Glomerular endothelial cell (primary cell): ENCODE results near the gene CNDP2. TPM values are rescaled to one million over a fixed set of nuclear protein-coding genes. Genes with fewer than 3 reads are reported as not detected.
"Not testable (repeated sequence)": the region's sequence is repeated elsewhere in the genome, so short reads cannot be mapped to it uniquely, and the experiment has no call there.

Experiments
- DNase-seq: peaks from one replicate; pipeline ENCODE4 v3.0.0-alpha.2; 2011; ENCODE audit warnings: low read depth, low spot score; ENCODE audit errors: extremely low read depth
- total RNA-seq: library from RNA; depleted of rRNA; stranded (reverse); fragments of >200 nt; gene quantifications from 2 replicates; pipeline ENCODE4 v1.2.3, GENCODE V29; 2015

The CNDP2 gene
- total RNA-seq, 1 donor from 2014 or later: 126 TPM

DNA sequence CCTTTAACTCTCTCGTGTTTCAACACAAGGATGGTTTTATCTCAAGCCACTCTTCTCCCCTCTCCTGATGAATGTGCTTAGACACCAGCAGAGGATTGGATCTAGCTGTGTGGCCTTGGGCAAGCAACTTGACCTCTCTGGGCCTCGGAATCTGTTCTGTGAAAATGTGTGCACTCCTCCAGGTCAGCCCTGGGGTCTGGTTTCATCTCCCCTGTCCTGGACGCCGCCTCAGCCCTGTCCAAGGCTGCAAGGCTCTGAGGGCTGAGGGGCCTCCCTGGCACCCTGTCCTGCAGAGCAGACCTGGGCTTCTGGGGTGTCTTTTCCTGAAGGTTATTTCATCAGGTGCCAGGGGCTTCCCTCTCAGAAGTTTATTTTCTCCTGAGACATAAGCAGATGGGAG, 66.6 kb downstream of the CNDP2 start:
- no peak for DNase-seq

DNA sequence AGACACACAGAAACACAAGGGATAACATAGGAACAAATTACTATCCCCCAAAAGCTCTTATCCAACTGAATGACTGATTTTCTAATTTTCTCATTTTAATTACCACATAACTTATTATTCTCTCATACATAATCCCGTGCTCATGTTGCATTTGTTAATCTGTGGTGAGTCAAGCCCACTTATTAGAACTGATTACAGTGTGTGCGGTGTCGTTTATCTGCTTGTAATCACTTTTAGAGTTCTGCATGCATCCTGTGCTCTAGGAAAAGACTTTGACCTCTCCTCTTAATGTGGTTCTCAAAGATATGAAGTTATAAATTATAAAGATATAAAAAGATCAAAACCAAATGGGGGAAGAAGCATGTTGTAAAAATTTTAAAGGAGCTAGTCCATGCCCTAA, 67.8 kb downstream of the CNDP2 start:
- no peak for DNase-seq

DNA sequence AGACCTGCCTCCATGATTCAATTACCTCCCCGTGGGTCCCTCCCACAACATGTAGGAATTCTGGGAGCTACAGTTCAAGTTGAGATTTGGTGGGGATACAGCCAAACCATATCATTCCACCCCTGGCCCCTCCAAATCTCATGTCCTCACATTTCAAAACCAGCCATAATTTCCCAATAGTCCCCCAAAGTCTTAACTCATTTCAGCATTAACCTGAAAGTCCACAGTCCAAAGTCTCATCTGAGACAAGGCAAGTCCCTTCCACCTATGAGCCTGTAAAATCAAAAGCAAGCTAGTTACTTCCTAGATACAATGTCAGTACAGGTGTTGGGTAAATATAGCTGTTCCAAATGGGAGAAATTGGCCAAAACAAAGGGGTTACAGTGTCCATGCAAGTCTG, 69.0 kb downstream of the CNDP2 start:
- not testable (repeated sequence) for DNase-seq

DNA sequence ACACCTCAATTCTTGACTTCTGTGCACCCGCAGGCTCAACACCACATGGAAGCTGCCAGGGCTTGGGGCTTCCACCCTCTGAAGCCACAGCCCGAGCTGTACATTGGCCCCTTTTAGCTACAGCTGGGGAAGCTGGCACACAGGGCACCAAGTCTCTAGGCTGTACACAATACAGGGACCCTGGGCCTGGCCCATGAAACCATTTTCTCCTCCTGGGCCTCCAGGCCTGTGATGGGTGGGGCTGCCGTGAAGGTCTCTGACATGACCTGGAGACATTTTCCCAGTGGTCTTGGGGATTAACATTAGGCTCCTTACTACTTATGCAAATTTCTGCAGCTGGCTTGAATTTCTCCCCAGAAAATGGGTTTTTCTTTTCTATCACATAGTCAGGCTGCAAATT, 69.8 kb downstream of the CNDP2 start:
- DNase-seq: not testable (repeated sequence)

DNA sequence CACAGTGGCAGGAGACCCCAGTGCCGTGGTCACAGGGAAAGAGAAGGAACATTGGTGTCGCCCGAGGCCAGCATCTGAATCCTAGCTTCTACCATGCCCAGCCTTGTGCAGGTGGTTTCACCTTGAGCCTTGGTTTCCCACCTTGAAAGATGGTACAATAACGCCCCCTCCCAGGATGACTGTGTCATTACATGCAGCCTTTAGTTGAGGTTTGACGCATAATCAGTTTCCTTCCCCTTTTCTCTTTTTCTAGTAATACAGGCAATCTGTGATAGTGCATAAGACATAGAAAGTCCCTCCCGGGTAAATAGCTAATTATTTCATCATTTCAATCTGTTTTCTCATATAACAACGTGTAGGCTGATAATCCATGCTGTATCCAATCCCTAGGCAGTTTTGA, 71.7 kb downstream of the CNDP2 start:
- no peak for DNase-seq

DNA sequence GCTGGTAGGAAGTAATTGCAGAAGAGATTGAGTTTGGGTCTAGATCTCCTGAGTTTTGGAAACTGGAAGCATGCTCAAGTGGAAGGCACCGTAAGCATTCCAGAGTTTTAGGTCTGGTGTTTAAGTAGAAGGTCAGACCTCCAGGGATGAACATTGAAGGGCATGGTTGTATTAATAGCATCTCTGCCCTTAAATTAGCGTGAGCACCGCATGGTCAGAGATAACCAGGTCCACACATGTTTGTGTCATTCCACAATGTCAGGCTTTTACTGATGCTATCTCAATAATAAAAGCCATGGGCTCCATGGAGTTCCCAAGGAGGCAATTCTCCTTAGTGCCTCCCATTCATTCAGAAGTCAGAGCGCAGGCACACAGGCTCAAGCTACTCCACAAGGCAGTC, 73.2 kb downstream of the CNDP2 start:
- no peak for DNase-seq

DNA sequence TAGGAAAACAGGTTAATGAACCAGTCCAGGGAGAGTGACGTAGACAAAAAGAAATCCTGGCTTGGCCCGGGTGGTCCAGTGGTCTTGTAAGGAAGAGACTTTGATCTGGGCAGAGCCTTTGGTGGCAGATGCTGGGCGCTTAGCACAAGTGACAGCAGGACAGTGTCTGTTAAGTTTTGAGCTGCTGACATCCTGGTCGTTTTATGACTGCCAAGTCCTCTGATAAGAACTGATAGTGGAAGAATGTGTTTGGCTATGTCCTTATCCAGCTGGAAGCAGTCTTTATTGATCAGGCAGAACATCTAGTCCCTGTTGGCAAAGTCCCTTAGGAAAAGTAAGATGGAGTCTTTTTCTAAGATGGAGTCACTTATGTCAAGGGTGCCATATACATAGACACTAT, 74.1 kb downstream of the CNDP2 start:
- no peak for DNase-seq

DNA sequence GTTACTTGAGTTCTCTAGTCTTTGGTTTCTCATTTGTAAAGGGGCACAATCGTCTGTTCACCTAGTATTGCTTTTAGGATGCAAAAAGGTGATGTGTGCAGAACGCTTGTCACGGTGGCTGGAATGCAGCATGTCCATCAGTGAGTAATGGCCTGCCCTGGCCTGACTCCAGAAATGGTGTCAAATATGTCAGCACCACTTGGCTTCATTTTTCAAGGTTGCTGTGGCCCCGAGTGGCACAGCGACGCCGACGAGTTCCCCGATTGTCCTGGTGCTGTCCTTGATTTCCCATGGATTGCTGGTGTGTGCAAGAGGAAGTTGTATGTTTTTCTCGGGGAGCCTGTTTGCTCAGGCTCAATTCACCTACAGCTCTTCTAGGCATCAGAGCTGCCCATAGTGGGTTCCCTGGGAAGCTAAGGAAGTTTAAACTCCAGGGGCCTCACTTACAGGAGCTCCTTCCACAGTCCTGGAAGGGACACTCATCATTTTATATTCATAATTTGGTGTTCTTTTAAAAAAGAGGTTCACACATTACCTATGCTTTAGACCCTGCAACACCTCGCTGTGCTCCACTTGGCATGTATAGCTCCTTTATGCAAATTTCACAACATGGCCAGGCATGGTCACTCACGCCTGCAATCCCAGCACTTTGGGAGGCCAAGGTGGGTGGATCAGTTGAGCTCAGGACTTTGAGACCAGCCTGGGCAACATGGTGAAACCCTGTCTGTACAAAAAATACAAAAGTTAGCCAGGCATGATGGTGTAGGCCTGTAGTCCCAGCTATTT, 75.9 kb downstream of the CNDP2 start:
- DNase-seq: no peak

DNA sequence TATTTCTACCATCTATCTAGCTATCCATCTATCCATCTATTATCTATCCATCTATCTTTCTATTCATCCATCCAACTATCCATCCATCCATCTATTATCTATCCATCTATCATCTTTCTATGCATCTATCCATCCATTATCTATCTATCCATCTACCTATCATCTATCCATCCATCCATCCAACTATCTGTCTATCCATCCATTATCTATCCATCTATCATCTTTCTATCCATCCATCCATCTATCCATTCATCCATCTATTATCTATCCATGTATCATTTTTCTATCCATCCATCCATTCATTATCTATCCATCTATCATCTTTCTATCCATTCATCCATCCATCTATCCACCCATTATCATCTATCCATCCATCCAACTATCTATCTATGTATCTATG, 76.9 kb downstream of the CNDP2 start:
- no peak for DNase-seq

Other genes with a start within 250 kb of the CNDP2 start
- 78.1 and 133 TPM in 2 replicates for gene CYB5A, start 204.4 kb upstream of the CNDP2 start, total RNA-seq
- gene C18orf63, start 180.5 kb upstream of the CNDP2 start, total RNA-seq: not detected in 2 replicates
- not detected in 2 replicates for gene DIPK1C, start 39.1 kb upstream of the CNDP2 start, total RNA-seq
- gene CNDP1, start 38.1 kb downstream of the CNDP2 start, total RNA-seq: not detected in 2 replicates
- 9.7 and 14.3 TPM in 2 replicates for gene ZNF407, start 101.5 kb downstream of the CNDP2 start, total RNA-seq